ENCODE measurements around the gene COL4A3.

The COL4A3 gene

DNA sequence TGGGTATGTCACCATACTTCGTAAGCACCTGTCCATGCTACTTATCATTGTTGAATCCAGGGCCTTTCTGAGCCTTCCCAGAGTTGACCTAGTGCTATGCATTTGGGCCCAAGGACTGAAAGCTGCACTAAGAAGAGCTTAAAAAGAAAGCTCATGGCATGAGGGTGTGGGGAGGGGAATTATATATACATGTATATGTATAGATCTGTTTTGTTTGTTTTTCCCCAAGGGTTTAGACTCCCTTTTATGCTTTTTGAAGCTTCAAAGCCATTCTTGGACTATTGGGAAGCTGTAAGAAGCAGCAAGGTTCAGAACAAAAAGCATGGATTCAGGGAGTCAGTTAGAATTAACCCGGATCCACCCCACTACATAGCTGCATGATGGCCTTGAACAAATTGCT is 183.9 kb downstream of the COL4A3 start:
- no peak for DNase-seq

GRCh38 chr2:227349989-227350612 is 185.7 kb downstream of the COL4A3 start:
- DNase-seq, result no peak

DNA sequence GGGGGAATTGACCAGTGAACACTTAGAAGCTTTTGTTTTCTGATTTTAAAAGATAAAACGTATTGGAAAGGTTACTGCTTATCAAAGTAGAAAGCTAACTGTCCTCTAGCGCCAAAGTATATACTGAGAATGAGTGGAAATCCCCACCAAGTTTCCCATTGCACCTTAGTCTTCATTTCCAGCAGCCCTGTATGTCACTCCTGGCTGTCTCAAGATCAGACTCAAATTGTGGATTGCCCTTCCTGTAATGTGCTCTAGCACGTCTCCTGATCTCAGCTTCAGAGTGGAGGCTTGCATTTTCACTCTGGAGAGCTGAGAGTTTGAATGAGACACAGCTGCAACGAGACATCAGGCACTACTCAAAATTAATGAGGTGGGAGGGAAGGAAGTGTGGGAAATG is 187.2 kb downstream of the COL4A3 start:
- no peak for DNase-seq

DNA sequence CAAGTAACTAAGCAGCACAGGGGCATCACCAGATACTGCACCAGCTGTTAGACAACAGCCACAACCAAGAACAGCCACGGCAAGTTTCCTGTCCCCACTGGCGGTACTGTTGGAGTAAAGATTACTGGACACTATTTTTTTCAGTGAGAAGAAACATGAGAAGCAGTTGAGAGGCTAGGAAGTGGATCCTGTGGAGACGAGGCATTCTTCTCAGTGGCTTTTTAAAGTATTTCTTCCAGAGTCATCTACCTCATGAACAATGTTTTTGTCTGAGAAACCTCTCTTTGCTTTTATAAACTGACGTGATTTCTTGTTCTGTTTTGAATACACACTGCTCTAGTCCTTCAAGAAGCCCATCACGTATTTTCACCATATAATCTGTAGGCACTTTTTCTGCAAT is 195.9 kb downstream of the COL4A3 start:
- DNase-seq, result no peak

GRCh38 chr2:227363756-227364155 is 199.3 kb downstream of the COL4A3 start:
- no peak for DNase-seq
